Measurements from ENCODE around the gene MPND.

Gene MPND

GRCh38 chr19:4357095-4357797 lies 13.9 kb downstream of the MPND start:
- DNase-seq (ENCODE audit: low read depth), result no peak
- no peak overlapping the region for H3K4me3 ChIP-seq (ENCODE audit: control insufficient read depth, low read depth, low read length)
- no peak for TF ChIP-seq CTCF (IDR thresholded peaks at IDR 0.05; ENCODE audit: control insufficient read depth, insufficient read depth, low read depth, low read length, missing control alignments)

- TF ChIP-seq CTCF (IDR thresholded peaks at IDR 0.05; ENCODE audit: control insufficient read depth, insufficient read depth, low read depth, low read length, missing control alignments), result no peak
- H3K4me3 ChIP-seq (ENCODE audit: control insufficient read depth, low read depth, low read length), result no peak overlapping the region
Observed at GRCh38 chr19:4357921-4358326, 14.6 kb downstream of the MPND start.

GRCh38 chr19:4358709-4359626 lies 15.6 kb downstream of the MPND start:
- DNase-seq (ENCODE audit: low read depth), result no peak
- no peak for TF ChIP-seq CTCF (IDR thresholded peaks at IDR 0.05; ENCODE audit: control insufficient read depth, insufficient read depth, low read depth, low read length, missing control alignments)
- H3K4me3 ChIP-seq (ENCODE audit: control insufficient read depth, low read depth, low read length), result no peak overlapping the region

More at GRCh38 chr19:4357921-4358326, 14.6 kb downstream of the MPND start:
- DNase-seq (ENCODE audit: low read depth), result no peak

- H3K4me3 ChIP-seq (ENCODE audit: control insufficient read depth, low read depth, low read length), result no peak overlapping the region
- no peak for DNase-seq (ENCODE audit: low read depth)
- TF ChIP-seq CTCF (IDR thresholded peaks at IDR 0.05; ENCODE audit: control insufficient read depth, insufficient read depth, low read depth, low read length, missing control alignments), result no peak
Observed at GRCh38 chr19:4359627-4360000, 16.3 kb downstream of the MPND start.

- no peak for TF ChIP-seq CTCF (IDR thresholded peaks at IDR 0.05; ENCODE audit: control insufficient read depth, insufficient read depth, low read depth, low read length, missing control alignments)
- no peak for DNase-seq (ENCODE audit: low read depth)
- H3K4me3 ChIP-seq (ENCODE audit: control insufficient read depth, low read depth, low read length), result no peak overlapping the region
Observed at GRCh38 chr19:4360081-4360569, 16.8 kb downstream of the MPND start.

- no peak for DNase-seq (ENCODE audit: low read depth)
- no peak overlapping the region for H3K4me3 ChIP-seq (ENCODE audit: control insufficient read depth, low read depth, low read length)
- TF ChIP-seq CTCF (IDR thresholded peaks at IDR 0.05; ENCODE audit: control insufficient read depth, insufficient read depth, low read depth, low read length, missing control alignments), result no peak
Observed at GRCh38 chr19:4360641-4361151, 17.3 kb downstream of the MPND start.
